ENCODE measurements around the gene RNF187. TPM values are rescaled to one million over a fixed set of nuclear protein-coding genes. Genes with fewer than 3 reads are reported as not detected.
A peak's percentile ranks its signal among the peaks of the same experiment; 100 is the strongest.

Gene RNF187
- total RNA-seq, 1 experiment from 2014 or later: 63.4 TPM

- Histone ChIP-seq H3K9me3 (ENCODE audit: control insufficient read depth, low read depth, low read length) (no peaks in the 10 kb centered on the region), H2AFZ (ENCODE audit: low read length) (no peak overlapping the region), H3K27me3 (ENCODE audit: insufficient read depth, low read length) (no peaks in the 10 kb centered on the region; the same call in 1 of the 2 replicates), H3K4me1 (ENCODE audit: insufficient read depth, low read length) (no peaks in the 10 kb centered on the region; the same call in 1 of the 2 replicates), H3K18ac (ENCODE audit: insufficient read length, low read depth, low read length) (no peak overlapping the region), H4K8ac (replicated peaks; ENCODE audit: insufficient read length, low read depth, low read length) (no peak overlapping the region), H2BK15ac (ENCODE audit: low read depth, low read length) (no peak overlapping the region), H2BK120ac (ENCODE audit: low read depth, low read length, poor library complexity, severe bottlenecking) (no peak overlapping the region), H3K56ac (ENCODE audit: insufficient read length, low read depth, low read length) (no peak overlapping the region), H3K23me2 (ENCODE audit: insufficient read length, low read depth, low read length, poor library complexity, severe bottlenecking) (peaks cover 5% of the 10 kb centered on the region), H3K4ac (ENCODE audit: low read depth, low read length) (no peak overlapping the region), H2AK5ac (ENCODE audit: insufficient read length, low read length) (no peak overlapping the region), H3K14ac (ENCODE audit: insufficient read depth, low read length) (no peak overlapping the region), H2BK5ac (ENCODE audit: insufficient read length, low read length) (no peak overlapping the region), H4K5ac (ENCODE audit: insufficient read length, low read depth, low read length) (no peak overlapping the region), H3K79me2 (ENCODE audit: insufficient read depth, low read length) (no peaks in the 10 kb centered on the region), H3K23ac (ENCODE audit: insufficient read length, low read depth, low read length) (no peak overlapping the region), H3K27ac (ENCODE audit: insufficient read length, low read depth, low read length) (no peak overlapping the region), H3K4me2 (ENCODE audit: insufficient read depth, insufficient read length, low read length) (no peak overlapping the region), H4K20me1 (ENCODE audit: control insufficient read depth, insufficient read depth, insufficient read length) (no peaks in the 10 kb centered on the region), H3K9ac (ENCODE audit: extremely low read depth, insufficient read length, low read length) (no peak overlapping the region), H2BK20ac (ENCODE audit: low read depth, low read length, poor library complexity, severe bottlenecking) (no peak overlapping the region), H3K79me1 (ENCODE audit: insufficient read depth, low read depth, low read length, poor library complexity, severe bottlenecking) (no peaks in the 10 kb centered on the region), H4K91ac (ENCODE audit: insufficient read length, low read depth, low read length) (no peak overlapping the region), H3T11ph (ENCODE audit: low read length) (no peak overlapping the region), H2BK12ac (ENCODE audit: insufficient read length, low read depth, low read length) (no peak overlapping the region)
- Mint-ChIP-seq H3K27ac (no peak overlapping the region), H3K9me3 (no peaks in the 10 kb centered on the region), H3K27me3 (ENCODE audit: low read depth) (peaks cover 9% of the 10 kb centered on the region), H3K4me1 (peaks cover 2 to 9% of the 10 kb centered on the region in 2 experiments; a peak in 2 of 4 replicates), H3K36me3 (ENCODE audit: insufficient read depth in 1 of 3, low read depth in 3 of 3) (peaks cover 22 to 41% (median 36%) of the 10 kb centered on the region in 3 experiments; a peak in 6 of 7 replicates), H3K4me3 (peak overlapping the region; percentile 78 to 92)
- no peak for DNase-seq
- WGBS (ENCODE audit: extremely low coverage, insufficient read length, low lambda C conversion rate): no CpG with 5 or more reads among the region's 9 CpGs
- TF ChIP-seq CTCF (conservative IDR thresholded peaks at IDR 0.05): no peak
These were observed 1.9 kb downstream of the RNF187 start for GRCh38 chr1:228488818-228489674.

Data from H9 (cell line).